ENCODE data around the gene FUOM.

- TF ChIP-seq TEAD4 (IDR thresholded peaks at IDR 0.05; ENCODE audit: low read depth, low read length) = no peak
- no peak for TF ChIP-seq CTCF (IDR thresholded peaks at IDR 0.05; ENCODE audit: control extremely low read depth in 1 of 3, insufficient read depth in 1 of 3, low read depth in 1 of 3, low read length in 3 of 3)
- no peak for TF ChIP-seq HDAC2 (IDR thresholded peaks at IDR 0.05; ENCODE audit: borderline replicate concordance in 1 of 2, low read depth in 2 of 2, low read length in 2 of 2)
- TF ChIP-seq, protein P1, sequence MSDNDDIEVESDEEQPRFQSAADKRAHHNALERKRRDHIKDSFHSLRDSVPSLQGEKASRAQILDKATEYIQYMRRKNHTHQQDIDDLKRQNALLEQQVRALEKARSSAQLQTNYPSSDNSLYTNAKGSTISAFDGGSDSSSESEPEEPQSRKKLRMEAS (IDR thresholded peaks at IDR 0.05) = peak; percentile 51; the same call in 1 of the 2 replicates
- no peak for TF ChIP-seq TCF12 (IDR thresholded peaks at IDR 0.05; ENCODE audit: low read depth, low read length)
- TF ChIP-seq RXRA (IDR thresholded peaks at IDR 0.05; ENCODE audit: insufficient read depth, low read depth, low read length) = no peak
- no peak for TF ChIP-seq RFX5 (IDR thresholded peaks at IDR 0.05; ENCODE audit: borderline replicate concordance, low read depth, low read length)
- TF ChIP-seq, protein P2, sequence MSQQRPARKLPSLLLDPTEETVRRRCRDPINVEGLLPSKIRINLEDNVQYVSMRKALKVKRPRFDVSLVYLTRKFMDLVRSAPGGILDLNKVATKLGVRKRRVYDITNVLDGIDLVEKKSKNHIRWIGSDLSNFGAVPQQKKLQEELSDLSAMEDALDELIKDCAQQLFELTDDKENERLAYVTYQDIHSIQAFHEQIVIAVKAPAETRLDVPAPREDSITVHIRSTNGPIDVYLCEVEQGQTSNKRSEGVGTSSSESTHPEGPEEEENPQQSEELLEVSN (IDR thresholded peaks at IDR 0.05) = no peak; the same call in none of the 2 replicates
- TF ChIP-seq SUZ12 (IDR thresholded peaks at IDR 0.05; ENCODE audit: low read length) = peak; percentile 68
- no peak for TF ChIP-seq TAF1 (IDR thresholded peaks at IDR 0.05; ENCODE audit: low read depth, low read length)
- TF ChIP-seq JUN (IDR thresholded peaks at IDR 0.05; ENCODE audit: low read depth, low read length) = no peak
Observed at GRCh38 chr10:133334503-133335245, 23.1 kb downstream of the FUOM start.
